ENCODE results near the gene TAT. TPM values are rescaled to one million over a fixed set of nuclear protein-coding genes. Genes with fewer than 3 reads are reported as not detected.

Gene TAT
- total RNA-seq, 1 experiment from 2014 or later = 0.13 TPM

DNA sequence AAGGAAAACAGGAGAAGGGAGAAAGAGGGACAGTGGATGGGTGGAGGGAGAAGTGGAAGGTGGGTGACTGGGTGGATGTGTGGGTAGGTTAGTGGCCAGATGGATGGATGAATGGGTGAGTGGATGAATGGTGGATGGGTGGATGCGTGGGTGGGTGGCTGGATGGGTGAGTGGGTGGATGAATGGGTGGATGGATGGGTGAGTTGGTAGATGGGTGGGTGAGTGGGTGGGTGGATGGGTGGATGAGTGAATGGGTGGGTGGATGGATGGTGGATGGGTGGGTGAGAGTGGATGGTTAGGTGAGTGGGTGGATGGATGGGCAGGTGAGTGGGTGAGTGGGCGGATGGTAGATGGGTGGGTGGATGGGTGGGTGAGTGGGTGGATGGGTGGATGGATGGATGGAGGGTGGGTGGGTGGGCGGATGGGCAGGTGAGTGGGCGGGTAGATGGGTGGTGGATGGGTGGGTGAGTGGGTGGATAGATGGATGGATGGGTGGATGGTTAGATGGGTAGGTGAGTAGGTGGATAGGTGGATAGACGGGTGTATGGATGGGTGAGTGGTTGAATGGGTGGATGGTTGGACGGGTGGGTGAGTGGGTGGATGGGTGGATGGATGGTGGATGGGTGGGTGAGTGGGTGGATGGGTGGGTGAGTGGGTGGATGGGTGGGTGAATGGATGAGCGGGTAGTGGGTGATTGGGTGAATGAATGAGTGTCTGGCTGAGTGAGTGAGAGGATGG is 48.4 kb upstream of the TAT start:
- Histone ChIP-seq H3K4me1 (replicated peaks; ENCODE audit: insufficient read depth) (peaks cover 19% of the 10 kb centered on the region; the same call in 1 of the 2 replicates), H3K9me3 (ENCODE audit: insufficient read depth, low read depth) (no peaks in the 10 kb centered on the region), H3K79me2 (ENCODE audit: low read depth) (peaks cover 25% of the 10 kb centered on the region), H4K20me1 (ENCODE audit: insufficient read depth) (no peaks in the 10 kb centered on the region), H2AFZ (peak overlapping the region; percentile 99; the same call in 1 of the 2 replicates), H3K4me2 (peak overlapping the region; percentile 88), H3K27me3 (ENCODE audit: insufficient read depth, low read depth) (no peaks in the 10 kb centered on the region), H3F3A (ENCODE audit: insufficient read depth, low read depth) (peaks cover 25% of the 10 kb centered on the region), H3K9me2 (ENCODE audit: insufficient read depth) (no peaks in the 10 kb centered on the region; the same call in 1 of the 2 replicates), H3K36me3 (ENCODE audit: low read depth) (0 out of 2 replicates have a peak, but pooled peaks cover 6% of the 10 kb centered on the region), H3K27ac (no peak overlapping the region), H3K4me3 (peak overlapping the region; percentile 99; the same call in 1 of the 2 replicates)
- TSS peak; percentile 21 for BruUV-seq (replicated peaks)
- POLR2A ChIA-PET (ENCODE audit: unreplicated experiment) = interaction anchor here (0.7 kb wide), 1 partner anchor 966 kb away, joined by 21 read pairs; no protein-coding TSS in a partner anchor
- CTCF ChIA-PET = interaction anchor here (0.7 kb wide), 1 partner anchor 519 kb away, joined by 18 read pairs; no protein-coding TSS in a partner anchor
- no peak for DNase-seq
- intact Hi-C loops (cut with micrococcal nuclease; ENCODE audit: unreplicated experiment) = loop anchor here (5.0 kb wide), 1 partner anchor 97 kb away; the partner anchor contains the start of gene PHLPP2
- TF ChIP-seq, protein P1, sequence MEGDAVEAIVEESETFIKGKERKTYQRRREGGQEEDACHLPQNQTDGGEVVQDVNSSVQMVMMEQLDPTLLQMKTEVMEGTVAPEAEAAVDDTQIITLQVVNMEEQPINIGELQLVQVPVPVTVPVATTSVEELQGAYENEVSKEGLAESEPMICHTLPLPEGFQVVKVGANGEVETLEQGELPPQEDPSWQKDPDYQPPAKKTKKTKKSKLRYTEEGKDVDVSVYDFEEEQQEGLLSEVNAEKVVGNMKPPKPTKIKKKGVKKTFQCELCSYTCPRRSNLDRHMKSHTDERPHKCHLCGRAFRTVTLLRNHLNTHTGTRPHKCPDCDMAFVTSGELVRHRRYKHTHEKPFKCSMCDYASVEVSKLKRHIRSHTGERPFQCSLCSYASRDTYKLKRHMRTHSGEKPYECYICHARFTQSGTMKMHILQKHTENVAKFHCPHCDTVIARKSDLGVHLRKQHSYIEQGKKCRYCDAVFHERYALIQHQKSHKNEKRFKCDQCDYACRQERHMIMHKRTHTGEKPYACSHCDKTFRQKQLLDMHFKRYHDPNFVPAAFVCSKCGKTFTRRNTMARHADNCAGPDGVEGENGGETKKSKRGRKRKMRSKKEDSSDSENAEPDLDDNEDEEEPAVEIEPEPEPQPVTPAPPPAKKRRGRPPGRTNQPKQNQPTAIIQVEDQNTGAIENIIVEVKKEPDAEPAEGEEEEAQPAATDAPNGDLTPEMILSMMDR (conservative IDR thresholded peaks at IDR 0.05) = no peak
- TF ChIP-seq EZH2 (IDR thresholded peaks at IDR 0.05; ENCODE audit: low read depth) = no peak

DNA sequence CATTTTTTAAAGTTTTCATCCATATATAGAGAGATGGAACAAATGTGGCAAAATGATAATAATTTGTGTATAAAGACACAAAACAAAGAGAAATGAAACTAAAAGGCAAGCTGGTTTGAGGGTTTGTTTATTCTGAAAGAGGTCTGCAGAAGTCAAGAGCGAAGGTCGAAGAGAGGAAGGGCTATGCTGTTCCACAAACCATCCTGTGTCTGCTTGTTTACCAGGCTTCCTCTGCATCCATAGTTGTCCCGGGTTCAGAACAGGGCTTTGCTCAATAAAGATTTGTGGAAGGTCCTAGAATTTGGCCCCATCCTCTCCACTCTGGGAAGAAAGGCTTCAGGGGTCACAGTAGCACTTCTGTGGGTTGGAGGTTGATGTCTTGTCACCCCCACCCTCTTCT is 46.7 kb upstream of the TAT start:
- no peak overlapping the region for H3K4me2 ChIP-seq
- no peak overlapping the region for H3K27ac ChIP-seq
- CTCF ChIA-PET = no interaction called here
- no peak overlapping the region for H3K4me3 ChIP-seq
- POLR2A ChIA-PET (ENCODE audit: unreplicated experiment) = no interaction called here
- peaks cover 20% of the 10 kb centered on the region for H3K79me2 ChIP-seq (ENCODE audit: low read depth)
- no peaks in the 10 kb centered on the region for H3K36me3 ChIP-seq (ENCODE audit: low read depth)
- TF ChIP-seq EZH2 (IDR thresholded peaks at IDR 0.05; ENCODE audit: low read depth) = no peak
- TF ChIP-seq, protein P1 (conservative IDR thresholded peaks at IDR 0.05) = no peak
- no peak overlapping the region for H2AFZ ChIP-seq
- no peaks in the 10 kb centered on the region for H3K9me3 ChIP-seq (ENCODE audit: insufficient read depth, low read depth)
- peaks cover 9% of the 10 kb centered on the region; the same call in 1 of the 2 replicates for H3F3A ChIP-seq (ENCODE audit: insufficient read depth, low read depth)
- H3K4me1 ChIP-seq (replicated peaks; ENCODE audit: insufficient read depth) = 0 out of 2 replicates have a peak, but pooled peaks cover 8% of the 10 kb centered on the region
- H3K9me2 ChIP-seq (ENCODE audit: insufficient read depth) = no peaks in the 10 kb centered on the region; the same call in 1 of the 2 replicates
- H4K20me1 ChIP-seq (ENCODE audit: insufficient read depth) = no peaks in the 10 kb centered on the region
- no peak for DNase-seq
- intact Hi-C loops (cut with micrococcal nuclease; ENCODE audit: unreplicated experiment) = no loop called here
- no TSS peak for BruUV-seq (replicated peaks)
- H3K27me3 ChIP-seq (ENCODE audit: insufficient read depth, low read depth) = no peaks in the 10 kb centered on the region

DNA sequence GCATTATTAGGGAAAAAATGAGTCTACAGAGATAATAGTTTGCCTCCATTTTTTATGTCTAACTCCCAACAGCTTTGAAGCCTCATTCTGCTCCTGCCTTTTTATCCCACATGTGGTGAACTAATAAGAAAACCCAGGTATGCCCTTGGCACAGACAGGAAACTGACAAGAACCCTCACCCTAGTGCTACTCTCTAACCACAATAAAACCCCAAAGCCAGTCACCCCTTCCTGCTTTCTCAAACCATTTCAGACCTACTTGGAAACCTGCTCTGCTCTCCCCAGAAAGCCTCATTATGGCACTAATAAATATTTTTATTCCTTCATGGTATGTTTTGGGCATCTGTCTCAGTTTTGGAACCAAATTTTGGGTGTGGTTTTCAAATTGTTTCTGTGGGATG is 45.2 kb upstream of the TAT start:
- TF ChIP-seq, protein P1 (conservative IDR thresholded peaks at IDR 0.05) = no peak
- no peak for TF ChIP-seq EZH2 (IDR thresholded peaks at IDR 0.05; ENCODE audit: low read depth)
- Histone ChIP-seq H3K9me3 (ENCODE audit: insufficient read depth, low read depth) (no peaks in the 10 kb centered on the region), H3K27me3 (ENCODE audit: insufficient read depth, low read depth) (no peaks in the 10 kb centered on the region), H4K20me1 (ENCODE audit: insufficient read depth) (no peaks in the 10 kb centered on the region), H3K4me1 (replicated peaks; ENCODE audit: insufficient read depth) (no peaks in the 10 kb centered on the region), H3F3A (ENCODE audit: insufficient read depth, low read depth) (peaks cover 9% of the 10 kb centered on the region; the same call in 1 of the 2 replicates), H3K36me3 (ENCODE audit: low read depth) (no peaks in the 10 kb centered on the region), H2AFZ (no peak overlapping the region), H3K4me3 (no peak overlapping the region), H3K4me2 (no peak overlapping the region), H3K27ac (no peak overlapping the region), H3K79me2 (ENCODE audit: low read depth) (peaks cover 5% of the 10 kb centered on the region; the same call in 1 of the 2 replicates), H3K9me2 (ENCODE audit: insufficient read depth) (no peaks in the 10 kb centered on the region; the same call in 1 of the 2 replicates)
- intact Hi-C loops (cut with micrococcal nuclease; ENCODE audit: unreplicated experiment) = no loop called here
- CTCF ChIA-PET = interaction anchor here (0.6 kb wide), 3 partner anchors 70 to 261 kb away, joined by 3 to 11 read pairs (median 9); no protein-coding TSS in a partner anchor
- no peak for DNase-seq
- BruUV-seq (replicated peaks) = no TSS peak
- POLR2A ChIA-PET (ENCODE audit: unreplicated experiment) = no interaction called here

Measured in PC-9 (cell line).